ENCODE results near the gene CKS2.

- TF ChIP-seq, protein P1, sequence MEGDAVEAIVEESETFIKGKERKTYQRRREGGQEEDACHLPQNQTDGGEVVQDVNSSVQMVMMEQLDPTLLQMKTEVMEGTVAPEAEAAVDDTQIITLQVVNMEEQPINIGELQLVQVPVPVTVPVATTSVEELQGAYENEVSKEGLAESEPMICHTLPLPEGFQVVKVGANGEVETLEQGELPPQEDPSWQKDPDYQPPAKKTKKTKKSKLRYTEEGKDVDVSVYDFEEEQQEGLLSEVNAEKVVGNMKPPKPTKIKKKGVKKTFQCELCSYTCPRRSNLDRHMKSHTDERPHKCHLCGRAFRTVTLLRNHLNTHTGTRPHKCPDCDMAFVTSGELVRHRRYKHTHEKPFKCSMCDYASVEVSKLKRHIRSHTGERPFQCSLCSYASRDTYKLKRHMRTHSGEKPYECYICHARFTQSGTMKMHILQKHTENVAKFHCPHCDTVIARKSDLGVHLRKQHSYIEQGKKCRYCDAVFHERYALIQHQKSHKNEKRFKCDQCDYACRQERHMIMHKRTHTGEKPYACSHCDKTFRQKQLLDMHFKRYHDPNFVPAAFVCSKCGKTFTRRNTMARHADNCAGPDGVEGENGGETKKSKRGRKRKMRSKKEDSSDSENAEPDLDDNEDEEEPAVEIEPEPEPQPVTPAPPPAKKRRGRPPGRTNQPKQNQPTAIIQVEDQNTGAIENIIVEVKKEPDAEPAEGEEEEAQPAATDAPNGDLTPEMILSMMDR (IDR thresholded peaks at IDR 0.05) = no peak
- no peak for TF ChIP-seq POLR2A (IDR thresholded peaks at IDR 0.05)
Observed at GRCh38 chr9:89325733-89326132, 14.7 kb downstream of the CKS2 start.

All from uterus (tissue), 2 donors.